H1 (cell line): ENCODE results near the gene PPM1G. TPM values are rescaled to one million over a fixed set of nuclear protein-coding genes. Genes with fewer than 3 reads are reported as not detected.

Source experiments
- CTCF ChIA-PET: fragments of 300-600 bp; sonication (Branson Sonifier 250); formaldehyde crosslinking; loops from one replicate; lab custom pipeline; 2021; ENCODE audit not compliant: partially characterized antibody; lab: Charles Lee
- POLR2A ChIA-PET: fragments of 300-600 bp; sonication (Branson Sonifier 250); formaldehyde crosslinking; loops from one replicate; lab custom pipeline; 2021; ENCODE audit warnings: inconsistent platforms; ENCODE audit not compliant: partially characterized antibody; lab: Charles Lee
- DNase-seq, 2 experiments: peaks; one replicate each; pipeline versions ENCODE4 v3.0.0 to v3.0.0-alpha.2; 2010 to 2022; ENCODE audit warnings: low spot score in 2 of 2, low read depth in 1 of 2, mixed read lengths in 1 of 2
- FAIRE-seq: peaks from 2 replicates; lab custom pipeline; 2011; peaks lifted over from hg19 to GRCh38; lab: Jason Lieb, UNC
- H2AFZ ChIP-seq: 2 replicates; pipeline ENCODE4 v1.8.1; 2012; ENCODE audit warnings: low read length, inconsistent platforms
- H2AK5ac ChIP-seq: 2 replicates; pipeline ENCODE4 v1.6.1; 2013; ENCODE audit warnings: low read depth, low read length
- H2BK120ac ChIP-seq: replicated peaks from 2 replicates; pipeline ENCODE3; 2013; ENCODE audit warnings: low read depth, low read length, inconsistent platforms
- H2BK12ac ChIP-seq: 2 replicates; pipeline ENCODE4 v1.6.1; 2013; ENCODE audit warnings: low read depth, low read length
- H2BK15ac ChIP-seq: 2 replicates; pipeline ENCODE4 v1.6.1; 2013; ENCODE audit warnings: low read length
- H2BK20ac ChIP-seq: 2 replicates; pipeline ENCODE4 v1.6.1; 2013; ENCODE audit warnings: low read length
- H2BK5ac ChIP-seq: 2 replicates; pipeline ENCODE4 v1.6.1; 2013; ENCODE audit warnings: low read depth, low read length
- H3K14ac ChIP-seq: 2 replicates; pipeline ENCODE4 v1.6.1; 2013; ENCODE audit warnings: inconsistent platforms; ENCODE audit not compliant: insufficient read length
- H3K18ac ChIP-seq: 2 replicates; pipeline ENCODE4 v1.6.1; 2013; ENCODE audit warnings: low read length; ENCODE audit errors: extremely low read depth
- H3K23ac ChIP-seq: 2 replicates; pipeline ENCODE4 v1.6.1; 2013; ENCODE audit warnings: inconsistent platforms; ENCODE audit not compliant: insufficient read length
- H3K23me2 ChIP-seq: 2 replicates; pipeline ENCODE4 v1.6.1; 2013; ENCODE audit warnings: low read depth, low read length
- H3K27ac ChIP-seq: 2 replicates; pipeline ENCODE4 v1.6.1; 2011; ENCODE audit warnings: low read depth, low read length, inconsistent platforms
- H3K27me3 ChIP-seq, 4 experiments: replicated peaks in 1 of 4; 1 replicate in 1 of 4; 2 replicates in 3 of 4; pipeline versions ENCODE4 v1.6.1 to v1.8.1; 2011 to 2013; ENCODE audit warnings: low read length in 3 of 4, mild to moderate bottlenecking in 3 of 4, inconsistent platforms in 2 of 4, mixed read lengths in 2 of 4, moderate library complexity in 1 of 4; ENCODE audit not compliant: control insufficient read depth in 3 of 4, insufficient read depth in 3 of 4; ENCODE audit errors: extremely low read depth in 1 of 4
- H3K36me3 ChIP-seq, 4 experiments: 2 replicates each; pipeline versions ENCODE4 v1.6.1 to v1.8.1; 2011 to 2013; ENCODE audit warnings: mild to moderate bottlenecking in 4 of 4, low read length in 3 of 4, moderate library complexity in 2 of 4, control low read depth in 1 of 4, inconsistent platforms in 1 of 4; ENCODE audit not compliant: insufficient read depth in 4 of 4, control insufficient read depth in 2 of 4
- H3K4ac ChIP-seq: replicated peaks from 2 replicates; pipeline ENCODE3; 2013; ENCODE audit warnings: low read length, low read depth, mixed read lengths, inconsistent platforms; ENCODE audit not compliant: insufficient read length
- H3K4me1 ChIP-seq, 4 experiments: replicated peaks in 1 of 4; 1 replicate in 1 of 4; 2 replicates in 3 of 4; pipeline versions ENCODE4 v1.6.1 to v1.8.1; 2011 to 2013; ENCODE audit warnings: low read length in 3 of 4, inconsistent platforms in 2 of 4, mixed read lengths in 1 of 4; ENCODE audit not compliant: insufficient read depth in 4 of 4, control insufficient read depth in 3 of 4
- H3K4me2 ChIP-seq, 2 experiments: 2 replicates each; pipeline versions ENCODE4 v1.6.1 to v1.8.1; 2011 to 2013; ENCODE audit warnings: low read depth in 2 of 2, low read length in 2 of 2, control low read depth in 1 of 2, inconsistent platforms in 1 of 2, mild to moderate bottlenecking in 1 of 2; ENCODE audit not compliant: insufficient read depth in 1 of 2
- H3K4me3 ChIP-seq, 4 experiments: fragments of 200-600, 300-600 bp in 1 of 4; sonication (generic), shearing (Covaris generic), sonication (Bioruptor Twin) in 1 of 4; 2 replicates each; pipeline versions ENCODE4 v1.5.1 to v1.8.1; 2011 to 2016; ENCODE audit warnings: low read length in 4 of 4, low read depth in 3 of 4, control low read depth in 2 of 4, inconsistent platforms in 2 of 4, mild to moderate bottlenecking in 2 of 4, mixed read lengths in 1 of 4, moderate library complexity in 1 of 4; ENCODE audit not compliant: insufficient read depth in 2 of 4; ENCODE audit errors: extremely low read depth in 1 of 4
- H3K56ac ChIP-seq: replicated peaks from 2 replicates; pipeline ENCODE3; 2013; ENCODE audit warnings: low read depth, mild to moderate bottlenecking, mixed read lengths, low read length, inconsistent platforms; ENCODE audit not compliant: insufficient read length
- H3K79me1 ChIP-seq: 2 replicates; pipeline ENCODE4 v1.6.1; 2013; ENCODE audit warnings: low read depth, low read length, control low read depth
- H3K79me2 ChIP-seq, 2 experiments: 2 replicates each; pipeline versions ENCODE4 v1.6.1 to v1.8.1; 2012 to 2013; ENCODE audit warnings: low read length in 2 of 2, mild to moderate bottlenecking in 2 of 2, inconsistent platforms in 1 of 2; ENCODE audit not compliant: insufficient read depth in 2 of 2, control insufficient read depth in 1 of 2
- H3K9ac ChIP-seq, 4 experiments: replicated peaks in 1 of 4; 1 replicate in 1 of 4; 2 replicates in 3 of 4; pipeline versions ENCODE4 v1.6.1 to v1.8.1; 2011 to 2013; ENCODE audit warnings: low read depth in 3 of 4, low read length in 3 of 4, control low read depth in 2 of 4, mild to moderate bottlenecking in 2 of 4, moderate library complexity in 2 of 4, inconsistent platforms in 1 of 4; ENCODE audit errors: extremely low read depth in 1 of 4
- H3K9me3 ChIP-seq, 2 experiments: 2 replicates each; pipeline versions ENCODE4 v1.6.1 to v1.8.1; 2012 to 2013; ENCODE audit warnings: mild to moderate bottlenecking in 2 of 2, moderate library complexity in 2 of 2, control low read depth in 1 of 2, inconsistent platforms in 1 of 2, low read depth in 1 of 2, low read length in 1 of 2, mixed read lengths in 1 of 2; ENCODE audit not compliant: insufficient read depth in 2 of 2
- H4K20me1 ChIP-seq, 2 experiments: replicated peaks in 1 of 2; 2 replicates each; pipeline versions ENCODE3 to v1.8.1; 2011 to 2013; ENCODE audit warnings: inconsistent platforms in 2 of 2, low read length in 2 of 2, mild to moderate bottlenecking in 1 of 2; ENCODE audit not compliant: insufficient read depth in 2 of 2, control insufficient read depth in 1 of 2
- H4K5ac ChIP-seq: 2 replicates; pipeline ENCODE4 v1.6.1; 2013; ENCODE audit warnings: low read length, low read depth, mixed read lengths, inconsistent platforms; ENCODE audit not compliant: insufficient read length
- H4K8ac ChIP-seq: 2 replicates; pipeline ENCODE4 v1.8.0; 2013; ENCODE audit warnings: mild to moderate bottlenecking, moderate library complexity, low read length, inconsistent platforms; ENCODE audit not compliant: insufficient read depth; ENCODE audit errors: extremely low read depth
- H4K91ac ChIP-seq: replicated peaks from 2 replicates; pipeline ENCODE3; 2013; ENCODE audit warnings: low read length, mixed read lengths, inconsistent platforms; ENCODE audit not compliant: insufficient read length
- BACH1 ChIP-seq: IDR thresholded peaks from 2 replicates; pipeline ENCODE4 v1.6.1; 2012; ENCODE audit warnings: low read length, improper control_type of control experiment
- CBX8 ChIP-seq: fragments of 300-800, 300-1000 bp; sonication (generic); IDR thresholded peaks from 2 replicates; pipeline ENCODE4 v1.7.1; 2016; ENCODE audit warnings: low read depth, low read length, borderline replicate concordance
- CHD2 ChIP-seq: IDR thresholded peaks from 2 replicates; pipeline ENCODE4 v1.6.1; 2012; ENCODE audit warnings: low read length, improper control_type of control experiment
- EP300 ChIP-seq, 2 experiments: IDR thresholded peaks; 1 replicate in 1 of 2; 2 replicates in 1 of 2; pipeline ENCODE4 v1.6.1; 2011 to 2012; ENCODE audit warnings: low read depth in 2 of 2, low read length in 2 of 2, mild to moderate bottlenecking in 2 of 2, borderline replicate concordance in 1 of 2, inconsistent platforms in 1 of 2, moderate library complexity in 1 of 2
- JUND ChIP-seq: IDR thresholded peaks from 2 replicates; pipeline ENCODE4 v1.6.1; 2011; ENCODE audit warnings: mild to moderate bottlenecking, improper control_type of control experiment, low read length
- KDM1A ChIP-seq: fragments of 200-600, 300-600 bp; sonication (generic); IDR thresholded peaks from 2 replicates; pipeline ENCODE4 v1.7.1; 2016; ENCODE audit warnings: mild to moderate bottlenecking, low read length, borderline replicate concordance
- PHF8 ChIP-seq: fragments of 200-600 bp; sonication (generic); conservative IDR thresholded peaks from 2 replicates; pipeline ENCODE4 v1.7.1; 2012; ENCODE audit warnings: low read depth, mild to moderate bottlenecking, inconsistent platforms, low read length, moderate library complexity
- RAD21 ChIP-seq, 2 experiments: IDR thresholded peaks in 1 of 2; conservative IDR thresholded peaks in 1 of 2; 2 replicates each; pipeline ENCODE4 v1.6.1; 2011; ENCODE audit warnings: low read depth in 2 of 2, low read length in 2 of 2, improper control_type of control experiment in 1 of 2, inconsistent platforms in 1 of 2, mild to moderate bottlenecking in 1 of 2, moderate library complexity in 1 of 2
- SP1 ChIP-seq: IDR thresholded peaks from 2 replicates; pipeline ENCODE4 v1.6.1; 2011; ENCODE audit warnings: low read depth, low read length
- WGBS, 2 experiments: shearing (Covaris generic) in 1 of 2; methylation state at CpG; one replicate each; pipeline versions ENCODE4 v1.1.6 to v1.1.7; 2013 to 2015; ENCODE audit warnings: low lambda C conversion rate in 2 of 2, mixed read lengths in 2 of 2, inconsistent platforms in 1 of 2, low coverage in 1 of 2, missing lambda C conversion rate in 1 of 2; ENCODE audit not compliant: insufficient replicate concordance in 2 of 2, insufficient coverage in 1 of 2, insufficient read length in 1 of 2; ENCODE audit errors: extremely low coverage in 1 of 2, missing lambda C conversion rate in 1 of 2; 5-methylcytosine and 5-hydroxymethylcytosine counted together
- polyA plus RNA-seq, 7 experiments: library from polyadenylated mRNA; depleted of rRNA in 3 of 7; stranded (reverse) in 5 of 7; unstranded in 2 of 7; fragments of >200 nt in 5 of 7; fragments of 200-250 nt in 2 of 7; gene quantifications; 1 replicate in 5 of 7; 2 replicates in 1 of 7; 4 replicates in 1 of 7; pipeline versions ENCODE4 v1.2.1 to v1.2.3, GENCODE V29; 2011 to 2013; ENCODE audit warnings: missing spikeins in 2 of 7, mixed read lengths in 2 of 7
- total RNA-seq: library from RNA; stranded (reverse); fragmentation: NEBNext Ultra II Directional; extraction: Animal tissue kit (Norgen Biotek cat#: 25700); gene quantifications from 2 replicates; pipeline ENCODE4 v1.2.1, GENCODE V29; 2021
- TF ChIP-seq, protein P1 (sequence below), 3 experiments: IDR thresholded peaks; 1 replicate in 2 of 3; 2 replicates in 1 of 3; pipeline versions ENCODE4 v1.5.1 to v1.6.1; 2011; ENCODE audit warnings: low read length in 3 of 3, mild to moderate bottlenecking in 3 of 3, inconsistent platforms in 2 of 3, low read depth in 1 of 3, moderate library complexity in 1 of 3; ENCODE audit not compliant: insufficient read depth in 1 of 3; ENCODE audit errors: control extremely low read depth in 1 of 3

PPM1G gene
- total and polyA plus RNA-seq, 2 of the 8 experiments (the other 6 are each of a cell fraction or from before 2014, with no cell fraction given): 73.3 to 203 TPM

DNA sequence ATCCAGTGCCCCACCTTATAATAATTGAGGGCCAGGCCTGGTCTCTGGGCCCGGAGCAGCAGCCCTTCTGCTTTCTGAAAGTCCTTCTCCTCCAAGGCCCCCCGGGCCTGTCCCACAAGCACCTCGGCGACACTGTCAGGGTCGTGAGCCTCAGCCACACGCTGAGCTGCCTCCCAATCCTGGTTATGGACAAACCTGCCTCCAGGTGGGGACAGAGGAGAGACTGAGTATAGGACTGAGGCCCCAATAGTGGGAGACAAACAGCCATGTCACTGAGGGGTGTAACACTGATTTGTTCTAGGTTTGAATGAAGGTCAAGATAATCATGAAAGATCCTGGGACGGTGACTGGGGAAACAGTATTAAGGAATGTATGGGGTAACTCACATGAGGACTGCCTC is 44.6 kb upstream of the PPM1G start:
- ChIA-PET CTCF (interaction anchor here (0.6 to 2.7 kb wide), 7 partner anchors 9 to 179 kb away, joined by 3 to 6 read pairs (median 4); partner anchors contain the start of gene PPM1G), POLR2A (interaction anchor here (0.9 to 3.9 kb wide), 4 partner anchors 8 to 199 kb away, joined by 3 to 10 read pairs (median 3); partner anchors contain the start of gene PPM1G)
- Histone ChIP-seq H4K8ac (no peak overlapping the region), H3K4me2 (no peak overlapping the region), H3K4ac (no peak overlapping the region), H3K36me3 (peaks cover 0 to 15% (median 2%) of the 10 kb centered on the region in 4 experiments; a peak in 3 of 8 replicates), H2AFZ (no peak overlapping the region), H3K4me1 (no peaks in the 10 kb centered on the region), H2BK12ac (no peak overlapping the region), H3K79me2 (no peaks in the 10 kb centered on the region), H2BK5ac (no peak overlapping the region), H2BK120ac (no peak overlapping the region), H3K27me3 (no peaks in the 10 kb centered on the region), H4K5ac (no peak overlapping the region)
- 87% methylated on average over 6 of the region's 7 CpGs; no CpG with 5 or more reads in 1 of the 2 experiments for WGBS, 2 experiments
- DNase-seq: no peak
- TF ChIP-seq SP1 (no peak), CHD2 (no peak), PHF8 (no peak), RAD21 (IDR thresholded peaks at IDR 0.05 in 1 of 2, conservative IDR thresholded peaks at IDR 0.05 in 1 of 2; ENCODE audit: low read depth in 2 of 2, low read length in 2 of 2) (peak; percentile 16 to 52; a peak in 3 of 4 replicates), JUND (no peak), EP300 (IDR thresholded peaks at IDR 0.05; ENCODE audit: borderline replicate concordance in 1 of 2, low read depth in 2 of 2, low read length in 2 of 2) (no peak), KDM1A (no peak), BACH1 (no peak), CBX8 (no peak)
- TF ChIP-seq, protein P1, sequence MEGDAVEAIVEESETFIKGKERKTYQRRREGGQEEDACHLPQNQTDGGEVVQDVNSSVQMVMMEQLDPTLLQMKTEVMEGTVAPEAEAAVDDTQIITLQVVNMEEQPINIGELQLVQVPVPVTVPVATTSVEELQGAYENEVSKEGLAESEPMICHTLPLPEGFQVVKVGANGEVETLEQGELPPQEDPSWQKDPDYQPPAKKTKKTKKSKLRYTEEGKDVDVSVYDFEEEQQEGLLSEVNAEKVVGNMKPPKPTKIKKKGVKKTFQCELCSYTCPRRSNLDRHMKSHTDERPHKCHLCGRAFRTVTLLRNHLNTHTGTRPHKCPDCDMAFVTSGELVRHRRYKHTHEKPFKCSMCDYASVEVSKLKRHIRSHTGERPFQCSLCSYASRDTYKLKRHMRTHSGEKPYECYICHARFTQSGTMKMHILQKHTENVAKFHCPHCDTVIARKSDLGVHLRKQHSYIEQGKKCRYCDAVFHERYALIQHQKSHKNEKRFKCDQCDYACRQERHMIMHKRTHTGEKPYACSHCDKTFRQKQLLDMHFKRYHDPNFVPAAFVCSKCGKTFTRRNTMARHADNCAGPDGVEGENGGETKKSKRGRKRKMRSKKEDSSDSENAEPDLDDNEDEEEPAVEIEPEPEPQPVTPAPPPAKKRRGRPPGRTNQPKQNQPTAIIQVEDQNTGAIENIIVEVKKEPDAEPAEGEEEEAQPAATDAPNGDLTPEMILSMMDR (IDR thresholded peaks at IDR 0.05; ENCODE audit: control extremely low read depth in 1 of 3, insufficient read depth in 1 of 3, low read depth in 1 of 3, low read length in 3 of 3): peak; percentile 11 to 33 (median 13); a peak in 3 of 4 replicates
- TF ChIP-seq, all 59 proteins: peak for 2
- no peak overlapping the region for H2AK5ac ChIP-seq
- no peaks in the 10 kb centered on the region for H3K79me1 ChIP-seq
- no peak overlapping the region for H3K14ac ChIP-seq
- no peak overlapping the region for H2BK20ac ChIP-seq
- no peak overlapping the region for H2BK15ac ChIP-seq
- no peak overlapping the region for H3K9ac ChIP-seq
- no peak overlapping the region for H3K4me3 ChIP-seq
- no peak overlapping the region for H3K18ac ChIP-seq
- no peak overlapping the region for H3K56ac ChIP-seq
- no peaks in the 10 kb centered on the region for H3K9me3 ChIP-seq
- H4K91ac ChIP-seq: no peak overlapping the region
- FAIRE-seq: no peak
- H4K20me1 ChIP-seq: peaks cover 0 to 2% of the 10 kb centered on the region in 2 experiments
- H3K23ac ChIP-seq: no peak overlapping the region
- no peaks in the 10 kb centered on the region for H3K23me2 ChIP-seq
- H3K27ac ChIP-seq: no peak overlapping the region
